ENCODE results near the gene TLX1. TPM values are rescaled to one million over a fixed set of nuclear protein-coding genes. Genes with fewer than 3 reads are reported as not detected.

TLX1 gene
- total RNA-seq, 1 experiment from 2014 or later: not detected

- Histone ChIP-seq H3K4me3 (no peak overlapping the region), H3K27me3 (ENCODE audit: insufficient read depth, low read depth) (peaks cover 77% of the 10 kb centered on the region), H3K36me3 (ENCODE audit: low read depth) (no peaks in the 10 kb centered on the region)
These were observed 7.1 kb upstream of the TLX1 start for GRCh38 chr10:101123815-101124617.

GRCh38 chr10:101124933-101125332 is 6.2 kb upstream of the TLX1 start:
- no peaks in the 10 kb centered on the region for H4K20me1 ChIP-seq (ENCODE audit: insufficient read depth)
- H3K27ac ChIP-seq: no peak overlapping the region
- no peaks in the 10 kb centered on the region for H3K4me1 ChIP-seq (replicated peaks; ENCODE audit: insufficient read depth)
- CTCF ChIA-PET: no interaction called here
- H3K4me3 ChIP-seq: no peak overlapping the region
- H3K79me2 ChIP-seq (ENCODE audit: low read depth): no peaks in the 10 kb centered on the region
- no peaks in the 10 kb centered on the region for H3K36me3 ChIP-seq (ENCODE audit: low read depth)
- no peak overlapping the region for H2AFZ ChIP-seq
- no peaks in the 10 kb centered on the region for H3K9me2 ChIP-seq (ENCODE audit: insufficient read depth)
- peaks cover 80% of the 10 kb centered on the region for H3K27me3 ChIP-seq (ENCODE audit: insufficient read depth, low read depth)
- intact Hi-C loops (cut with micrococcal nuclease; ENCODE audit: unreplicated experiment): no loop called here
- no peak overlapping the region for H3K4me2 ChIP-seq
- no peak for TF ChIP-seq EZH2 (IDR thresholded peaks at IDR 0.05; ENCODE audit: low read depth)
- no TSS peak for BruUV-seq (replicated peaks)
- POLR2A ChIA-PET (ENCODE audit: unreplicated experiment): no interaction called here
- no peaks in the 10 kb centered on the region for H3K9me3 ChIP-seq (ENCODE audit: insufficient read depth, low read depth)
- DNase-seq: no peak
- no peaks in the 10 kb centered on the region for H3F3A ChIP-seq (ENCODE audit: insufficient read depth, low read depth)

More at GRCh38 chr10:101123815-101124617, 7.1 kb upstream of the TLX1 start:
- no peak for DNase-seq
- intact Hi-C loops (cut with micrococcal nuclease; ENCODE audit: unreplicated experiment): no loop called here
- no TSS peak for BruUV-seq (replicated peaks)
- no peaks in the 10 kb centered on the region for H4K20me1 ChIP-seq (ENCODE audit: insufficient read depth)
- H3K4me1 ChIP-seq (replicated peaks; ENCODE audit: insufficient read depth): no peaks in the 10 kb centered on the region
- H3K79me2 ChIP-seq (ENCODE audit: low read depth): no peaks in the 10 kb centered on the region
- no peaks in the 10 kb centered on the region for H3F3A ChIP-seq (ENCODE audit: insufficient read depth, low read depth)
- TF ChIP-seq EZH2 (IDR thresholded peaks at IDR 0.05; ENCODE audit: low read depth) (no peak), CTCF (conservative IDR thresholded peaks at IDR 0.05) (no peak)
- H3K4me2 ChIP-seq: no peak overlapping the region
- POLR2A ChIA-PET (ENCODE audit: unreplicated experiment): no interaction called here
- H3K9me3 ChIP-seq (ENCODE audit: insufficient read depth, low read depth): no peaks in the 10 kb centered on the region
- CTCF ChIA-PET: interaction anchor here (0.6 to 1.2 kb wide), 5 partner anchors 19 to 295 kb away, joined by 3 to 16 read pairs (median 4); no protein-coding TSS in a partner anchor
- H3K9me2 ChIP-seq (ENCODE audit: insufficient read depth): no peaks in the 10 kb centered on the region
- H2AFZ ChIP-seq: no peak overlapping the region
- H3K27ac ChIP-seq: no peak overlapping the region

GRCh38 chr10:101126684-101127628 is 4.1 kb upstream of the TLX1 start:
- Histone ChIP-seq H3F3A (ENCODE audit: insufficient read depth, low read depth) (no peaks in the 10 kb centered on the region), H3K4me1 (replicated peaks; ENCODE audit: insufficient read depth) (no peaks in the 10 kb centered on the region), H4K20me1 (ENCODE audit: insufficient read depth) (no peaks in the 10 kb centered on the region), H2AFZ (no peak overlapping the region), H3K4me2 (no peak overlapping the region), H3K9me2 (ENCODE audit: insufficient read depth) (no peaks in the 10 kb centered on the region), H3K9me3 (ENCODE audit: insufficient read depth, low read depth) (no peaks in the 10 kb centered on the region), H3K79me2 (ENCODE audit: low read depth) (no peaks in the 10 kb centered on the region), H3K27me3 (ENCODE audit: insufficient read depth, low read depth) (peaks cover 66% of the 10 kb centered on the region), H3K36me3 (ENCODE audit: low read depth) (no peaks in the 10 kb centered on the region), H3K4me3 (no peak overlapping the region), H3K27ac (no peak overlapping the region)
- intact Hi-C loops (cut with micrococcal nuclease; ENCODE audit: unreplicated experiment): no loop called here
- ChIA-PET POLR2A (ENCODE audit: unreplicated experiment) (no interaction called here), CTCF (no interaction called here)
- DNase-seq: no peak
- no TSS peak for BruUV-seq (replicated peaks)
- no peak for TF ChIP-seq EZH2 (IDR thresholded peaks at IDR 0.05; ENCODE audit: low read depth)
- TF ChIP-seq CTCF (conservative IDR thresholded peaks at IDR 0.05): no peak
